Chondrocyte (in vitro differentiated cells): Measurements from ENCODE around the gene SNX25. TPM values are rescaled to one million over a fixed set of nuclear protein-coding genes. Genes with fewer than 3 reads are reported as not detected.
"Not testable (repeated sequence)": the region's sequence is repeated elsewhere in the genome, so short reads cannot be mapped to it uniquely, and the experiment has no call there.

Experiments
- DNase-seq: peaks from one replicate; pipeline ENCODE4 v3.0.0; 2021; ENCODE audit warnings: mixed read lengths, low spot score
- H3K27ac Mint-ChIP-seq: one replicate; pipeline ENCODE4 v1.8.0; 2021; ENCODE audit warnings: mild to moderate bottlenecking, moderate library complexity, mixed read lengths; ENCODE audit not compliant: unreplicated experiment
- H3K27me3 Mint-ChIP-seq: 2 replicates; pipeline ENCODE4 v1.8.0; 2021; ENCODE audit warnings: low read depth, mixed read lengths
- H3K36me3 Mint-ChIP-seq: 2 replicates; pipeline ENCODE4 v1.8.0; 2021; ENCODE audit warnings: low read depth, mixed read lengths
- H3K4me1 Mint-ChIP-seq: 2 replicates; pipeline ENCODE4 v1.8.0; 2021; ENCODE audit warnings: low read depth, mild to moderate bottlenecking, mixed read lengths
- H3K4me3 Mint-ChIP-seq: one replicate; pipeline ENCODE4 v1.8.0; 2021; ENCODE audit warnings: mild to moderate bottlenecking, moderate library complexity, mixed read lengths; ENCODE audit not compliant: unreplicated experiment
- H3K9me3 Mint-ChIP-seq: 2 replicates; pipeline ENCODE4 v1.8.0; 2021; ENCODE audit warnings: low read depth, mixed read lengths
- total RNA-seq: library from RNA; stranded (reverse); gene quantifications from 3 replicates; pipeline ENCODE4 v1.2.1, GENCODE V29; 2021
- TF ChIP-seq, protein P1 (sequence below): fragments of 200-600 bp; sonication (generic); IDR thresholded peaks from 2 replicates; pipeline ENCODE4 v1.5.0; 2021; ENCODE audit warnings: antibody characterized with exemption, mild to moderate bottlenecking, moderate library complexity

The SNX25 gene
- total RNA-seq, 1 donor from 2014 or later = 53.6 TPM

- Mint-ChIP-seq H3K36me3 (peaks cover 62% of the 10 kb centered on the region), H3K27ac (no peak overlapping the region), H3K4me3 (no peak overlapping the region), H3K9me3 (no peaks in the 10 kb centered on the region), H3K4me1 (peaks cover under 1% of the 10 kb centered on the region), H3K27me3 (no peaks in the 10 kb centered on the region)
- TF ChIP-seq, protein P1, sequence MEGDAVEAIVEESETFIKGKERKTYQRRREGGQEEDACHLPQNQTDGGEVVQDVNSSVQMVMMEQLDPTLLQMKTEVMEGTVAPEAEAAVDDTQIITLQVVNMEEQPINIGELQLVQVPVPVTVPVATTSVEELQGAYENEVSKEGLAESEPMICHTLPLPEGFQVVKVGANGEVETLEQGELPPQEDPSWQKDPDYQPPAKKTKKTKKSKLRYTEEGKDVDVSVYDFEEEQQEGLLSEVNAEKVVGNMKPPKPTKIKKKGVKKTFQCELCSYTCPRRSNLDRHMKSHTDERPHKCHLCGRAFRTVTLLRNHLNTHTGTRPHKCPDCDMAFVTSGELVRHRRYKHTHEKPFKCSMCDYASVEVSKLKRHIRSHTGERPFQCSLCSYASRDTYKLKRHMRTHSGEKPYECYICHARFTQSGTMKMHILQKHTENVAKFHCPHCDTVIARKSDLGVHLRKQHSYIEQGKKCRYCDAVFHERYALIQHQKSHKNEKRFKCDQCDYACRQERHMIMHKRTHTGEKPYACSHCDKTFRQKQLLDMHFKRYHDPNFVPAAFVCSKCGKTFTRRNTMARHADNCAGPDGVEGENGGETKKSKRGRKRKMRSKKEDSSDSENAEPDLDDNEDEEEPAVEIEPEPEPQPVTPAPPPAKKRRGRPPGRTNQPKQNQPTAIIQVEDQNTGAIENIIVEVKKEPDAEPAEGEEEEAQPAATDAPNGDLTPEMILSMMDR = no peak
- no peak for DNase-seq
These were observed 103.3 kb downstream of the SNX25 start for GRCh38 chr4:185312699-185313098.

DNA sequence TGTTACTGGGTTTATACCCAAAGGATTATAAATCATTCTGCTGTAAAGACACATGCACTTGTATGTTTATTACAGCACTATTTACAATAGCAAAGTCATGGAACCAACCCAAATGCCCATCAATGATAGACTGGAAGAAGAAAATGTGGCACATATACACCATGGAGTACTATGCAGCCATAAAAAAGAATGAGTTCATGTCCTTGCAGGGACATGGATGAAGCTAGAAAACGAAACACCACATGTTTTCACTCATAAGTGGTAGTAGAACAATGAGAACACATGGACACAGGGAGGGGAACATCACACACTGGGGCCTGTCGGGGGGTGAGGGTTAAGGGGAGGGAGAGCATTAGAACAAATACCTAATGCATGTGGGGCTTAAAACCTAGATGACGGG lies 108.1 kb downstream of the SNX25 start:
- H3K9me3 Mint-ChIP-seq, H3K4me1 Mint-ChIP-seq, DNase-seq, H3K27ac Mint-ChIP-seq, H3K4me3 Mint-ChIP-seq, H3K27me3 Mint-ChIP-seq: not testable (repeated sequence)
- H3K36me3 Mint-ChIP-seq = peaks cover 42% of the 10 kb centered on the region

DNA sequence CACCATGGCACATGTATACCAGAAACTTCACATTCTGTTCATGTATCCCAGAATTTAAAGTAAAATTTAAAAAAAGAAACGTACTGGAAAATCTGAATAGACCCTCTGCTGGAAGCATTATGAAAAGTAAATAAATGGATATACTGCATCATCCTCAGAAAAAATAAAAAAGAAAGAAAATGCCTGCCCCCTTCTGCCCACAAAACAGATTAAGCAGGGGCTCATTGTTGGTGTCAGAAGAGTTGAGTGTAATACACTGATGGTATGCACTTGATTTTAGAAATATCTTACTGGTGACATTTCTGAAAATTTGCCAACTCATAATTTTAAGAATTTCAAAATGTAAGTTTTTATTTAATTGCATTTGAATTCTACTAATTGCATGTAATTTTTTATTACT lies 108.5 kb downstream of the SNX25 start:
- Mint-ChIP-seq H3K4me3 (no peak overlapping the region), H3K9me3 (peaks cover 3% of the 10 kb centered on the region), H3K36me3 (peaks cover 39% of the 10 kb centered on the region), H3K27ac (peak overlapping the region; percentile 12), H3K27me3 (no peaks in the 10 kb centered on the region), H3K4me1 (peaks cover 12% of the 10 kb centered on the region)
- TF ChIP-seq, protein P1 = peak; percentile 55
- no peak for DNase-seq

- peak overlapping the region; percentile 80 for H3K27ac Mint-ChIP-seq
- peaks cover 3% of the 10 kb centered on the region for H3K9me3 Mint-ChIP-seq
- no peak for DNase-seq
- no peaks in the 10 kb centered on the region for H3K27me3 Mint-ChIP-seq
- peaks cover 33% of the 10 kb centered on the region for H3K36me3 Mint-ChIP-seq
- H3K4me1 Mint-ChIP-seq = peaks cover 18% of the 10 kb centered on the region
- no peak overlapping the region for H3K4me3 Mint-ChIP-seq
- TF ChIP-seq, protein P1 = no peak
These were observed 109.3 kb downstream of the SNX25 start for GRCh38 chr4:185318679-185319078.

DNA sequence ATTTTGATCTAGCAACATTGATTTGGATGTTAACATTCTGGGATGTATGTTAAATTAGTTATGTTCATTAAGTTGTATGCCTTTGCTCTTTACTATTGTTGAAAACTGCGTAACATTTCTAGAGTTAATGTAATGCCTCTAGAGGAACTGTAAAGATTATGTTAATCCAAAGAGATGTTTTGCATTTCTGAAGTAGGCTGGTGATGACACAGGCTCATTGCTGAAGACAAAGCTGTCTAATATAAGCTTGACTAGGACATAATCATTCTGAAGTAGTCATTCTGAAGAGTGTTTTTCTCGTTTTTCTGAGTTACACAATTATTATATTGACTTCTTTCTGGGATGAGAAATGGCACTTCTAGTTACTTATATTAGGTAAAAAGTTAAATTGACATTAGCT lies 113.4 kb downstream of the SNX25 start:
- peaks cover 17% of the 10 kb centered on the region for H3K36me3 Mint-ChIP-seq
- H3K4me1 Mint-ChIP-seq = peaks cover 34% of the 10 kb centered on the region
- DNase-seq = no peak
- TF ChIP-seq, protein P1 = no peak
- H3K27ac Mint-ChIP-seq = no peak overlapping the region
- no peak overlapping the region for H3K4me3 Mint-ChIP-seq
- no peaks in the 10 kb centered on the region for H3K27me3 Mint-ChIP-seq
- peaks cover 3% of the 10 kb centered on the region for H3K9me3 Mint-ChIP-seq

- Mint-ChIP-seq H3K36me3 (peaks cover 24% of the 10 kb centered on the region), H3K4me3 (no peak overlapping the region), H3K27ac (no peak overlapping the region), H3K4me1 (peaks cover 29% of the 10 kb centered on the region), H3K9me3 (peaks cover 3% of the 10 kb centered on the region), H3K27me3 (no peaks in the 10 kb centered on the region)
- TF ChIP-seq, protein P1 = no peak
- DNase-seq = no peak
These were observed 114.2 kb downstream of the SNX25 start for GRCh38 chr4:185323606-185324005.

DNA sequence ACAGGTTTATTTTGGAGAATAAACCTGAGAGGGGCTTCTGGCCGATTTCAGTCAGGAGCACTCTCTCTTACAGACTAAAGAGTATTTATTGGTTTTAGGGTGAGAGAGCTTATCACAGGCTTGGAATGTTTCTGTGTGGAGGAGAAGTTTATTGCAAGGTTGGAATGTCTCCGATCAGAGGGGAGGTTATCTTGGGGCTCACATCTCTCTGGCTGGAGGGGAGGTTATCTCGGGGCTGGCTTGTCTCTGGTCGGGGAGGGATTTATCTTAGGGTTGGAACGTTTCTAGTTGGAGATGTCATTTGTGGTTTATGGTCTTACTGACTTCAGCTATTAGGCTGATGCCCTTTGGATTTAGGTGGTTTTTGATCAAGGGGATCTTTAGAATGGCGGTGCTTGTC lies 115.0 kb downstream of the SNX25 start:
- not testable (repeated sequence) for H3K9me3 Mint-ChIP-seq, DNase-seq, H3K4me3 Mint-ChIP-seq, H3K27me3 Mint-ChIP-seq
- Mint-ChIP-seq H3K27ac (peak overlapping the region; percentile 11), H3K4me1 (peaks cover 26% of the 10 kb centered on the region), H3K36me3 (peaks cover 29% of the 10 kb centered on the region)

- Mint-ChIP-seq H3K4me1 (peaks cover 32% of the 10 kb centered on the region), H3K36me3 (peaks cover 32% of the 10 kb centered on the region)
- H3K9me3 Mint-ChIP-seq, H3K27ac Mint-ChIP-seq, DNase-seq, H3K4me3 Mint-ChIP-seq, H3K27me3 Mint-ChIP-seq: not testable (repeated sequence)
These were observed 116.3 kb downstream of the SNX25 start for GRCh38 chr4:185325721-185326120.
